H1 (cell line): ENCODE results near the gene PTDSS2. TPM values are rescaled to one million over a fixed set of nuclear protein-coding genes. Genes with fewer than 3 reads are reported as not detected.

Source experiments
- CTCF ChIA-PET: fragments of 300-600 bp; sonication (Branson Sonifier 250); formaldehyde crosslinking; loops from one replicate; lab custom pipeline; 2021; ENCODE audit not compliant: partially characterized antibody; lab: Charles Lee
- POLR2A ChIA-PET: fragments of 300-600 bp; sonication (Branson Sonifier 250); formaldehyde crosslinking; loops from one replicate; lab custom pipeline; 2021; ENCODE audit warnings: inconsistent platforms; ENCODE audit not compliant: partially characterized antibody; lab: Charles Lee
- DNase-seq, 2 experiments: peaks; one replicate each; pipeline versions ENCODE4 v3.0.0 to v3.0.0-alpha.2; 2010 to 2022; ENCODE audit warnings: low spot score in 2 of 2, low read depth in 1 of 2, mixed read lengths in 1 of 2
- FAIRE-seq: peaks from 2 replicates; lab custom pipeline; 2011; peaks lifted over from hg19 to GRCh38; lab: Jason Lieb, UNC
- H2AFZ ChIP-seq: 2 replicates; pipeline ENCODE4 v1.8.1; 2012; ENCODE audit warnings: low read length, inconsistent platforms
- H2AK5ac ChIP-seq: 2 replicates; pipeline ENCODE4 v1.6.1; 2013; ENCODE audit warnings: low read depth, low read length
- H2BK120ac ChIP-seq: replicated peaks from 2 replicates; pipeline ENCODE3; 2013; ENCODE audit warnings: low read depth, low read length, inconsistent platforms
- H2BK12ac ChIP-seq: 2 replicates; pipeline ENCODE4 v1.6.1; 2013; ENCODE audit warnings: low read depth, low read length
- H2BK15ac ChIP-seq: 2 replicates; pipeline ENCODE4 v1.6.1; 2013; ENCODE audit warnings: low read length
- H2BK20ac ChIP-seq: 2 replicates; pipeline ENCODE4 v1.6.1; 2013; ENCODE audit warnings: low read length
- H2BK5ac ChIP-seq: 2 replicates; pipeline ENCODE4 v1.6.1; 2013; ENCODE audit warnings: low read depth, low read length
- H3K14ac ChIP-seq: 2 replicates; pipeline ENCODE4 v1.6.1; 2013; ENCODE audit warnings: inconsistent platforms; ENCODE audit not compliant: insufficient read length
- H3K18ac ChIP-seq: 2 replicates; pipeline ENCODE4 v1.6.1; 2013; ENCODE audit warnings: low read length; ENCODE audit errors: extremely low read depth
- H3K23ac ChIP-seq: 2 replicates; pipeline ENCODE4 v1.6.1; 2013; ENCODE audit warnings: inconsistent platforms; ENCODE audit not compliant: insufficient read length
- H3K23me2 ChIP-seq: 2 replicates; pipeline ENCODE4 v1.6.1; 2013; ENCODE audit warnings: low read depth, low read length
- H3K27ac ChIP-seq: 2 replicates; pipeline ENCODE4 v1.6.1; 2011; ENCODE audit warnings: low read depth, low read length, inconsistent platforms
- H3K27me3 ChIP-seq, 4 experiments: replicated peaks in 1 of 4; 1 replicate in 1 of 4; 2 replicates in 3 of 4; pipeline versions ENCODE4 v1.6.1 to v1.8.1; 2011 to 2013; ENCODE audit warnings: low read length in 3 of 4, mild to moderate bottlenecking in 3 of 4, inconsistent platforms in 2 of 4, mixed read lengths in 2 of 4, moderate library complexity in 1 of 4; ENCODE audit not compliant: control insufficient read depth in 3 of 4, insufficient read depth in 3 of 4; ENCODE audit errors: extremely low read depth in 1 of 4
- H3K36me3 ChIP-seq, 4 experiments: 2 replicates each; pipeline versions ENCODE4 v1.6.1 to v1.8.1; 2011 to 2013; ENCODE audit warnings: mild to moderate bottlenecking in 4 of 4, low read length in 3 of 4, moderate library complexity in 2 of 4, control low read depth in 1 of 4, inconsistent platforms in 1 of 4; ENCODE audit not compliant: insufficient read depth in 4 of 4, control insufficient read depth in 2 of 4
- H3K4ac ChIP-seq: replicated peaks from 2 replicates; pipeline ENCODE3; 2013; ENCODE audit warnings: low read length, low read depth, mixed read lengths, inconsistent platforms; ENCODE audit not compliant: insufficient read length
- H3K4me1 ChIP-seq, 4 experiments: replicated peaks in 1 of 4; 1 replicate in 1 of 4; 2 replicates in 3 of 4; pipeline versions ENCODE4 v1.6.1 to v1.8.1; 2011 to 2013; ENCODE audit warnings: low read length in 3 of 4, inconsistent platforms in 2 of 4, mixed read lengths in 1 of 4; ENCODE audit not compliant: insufficient read depth in 4 of 4, control insufficient read depth in 3 of 4
- H3K4me2 ChIP-seq, 2 experiments: 2 replicates each; pipeline versions ENCODE4 v1.6.1 to v1.8.1; 2011 to 2013; ENCODE audit warnings: low read depth in 2 of 2, low read length in 2 of 2, control low read depth in 1 of 2, inconsistent platforms in 1 of 2, mild to moderate bottlenecking in 1 of 2; ENCODE audit not compliant: insufficient read depth in 1 of 2
- H3K4me3 ChIP-seq, 4 experiments: fragments of 200-600, 300-600 bp in 1 of 4; sonication (generic), shearing (Covaris generic), sonication (Bioruptor Twin) in 1 of 4; 2 replicates each; pipeline versions ENCODE4 v1.5.1 to v1.8.1; 2011 to 2016; ENCODE audit warnings: low read length in 4 of 4, low read depth in 3 of 4, control low read depth in 2 of 4, inconsistent platforms in 2 of 4, mild to moderate bottlenecking in 2 of 4, mixed read lengths in 1 of 4, moderate library complexity in 1 of 4; ENCODE audit not compliant: insufficient read depth in 2 of 4; ENCODE audit errors: extremely low read depth in 1 of 4
- H3K56ac ChIP-seq: replicated peaks from 2 replicates; pipeline ENCODE3; 2013; ENCODE audit warnings: low read depth, mild to moderate bottlenecking, mixed read lengths, low read length, inconsistent platforms; ENCODE audit not compliant: insufficient read length
- H3K79me1 ChIP-seq: 2 replicates; pipeline ENCODE4 v1.6.1; 2013; ENCODE audit warnings: low read depth, low read length, control low read depth
- H3K79me2 ChIP-seq, 2 experiments: 2 replicates each; pipeline versions ENCODE4 v1.6.1 to v1.8.1; 2012 to 2013; ENCODE audit warnings: low read length in 2 of 2, mild to moderate bottlenecking in 2 of 2, inconsistent platforms in 1 of 2; ENCODE audit not compliant: insufficient read depth in 2 of 2, control insufficient read depth in 1 of 2
- H3K9ac ChIP-seq, 4 experiments: replicated peaks in 1 of 4; 1 replicate in 1 of 4; 2 replicates in 3 of 4; pipeline versions ENCODE4 v1.6.1 to v1.8.1; 2011 to 2013; ENCODE audit warnings: low read depth in 3 of 4, low read length in 3 of 4, control low read depth in 2 of 4, mild to moderate bottlenecking in 2 of 4, moderate library complexity in 2 of 4, inconsistent platforms in 1 of 4; ENCODE audit errors: extremely low read depth in 1 of 4
- H3K9me3 ChIP-seq, 2 experiments: 2 replicates each; pipeline versions ENCODE4 v1.6.1 to v1.8.1; 2012 to 2013; ENCODE audit warnings: mild to moderate bottlenecking in 2 of 2, moderate library complexity in 2 of 2, control low read depth in 1 of 2, inconsistent platforms in 1 of 2, low read depth in 1 of 2, low read length in 1 of 2, mixed read lengths in 1 of 2; ENCODE audit not compliant: insufficient read depth in 2 of 2
- H4K20me1 ChIP-seq, 2 experiments: replicated peaks in 1 of 2; 2 replicates each; pipeline versions ENCODE3 to v1.8.1; 2011 to 2013; ENCODE audit warnings: inconsistent platforms in 2 of 2, low read length in 2 of 2, mild to moderate bottlenecking in 1 of 2; ENCODE audit not compliant: insufficient read depth in 2 of 2, control insufficient read depth in 1 of 2
- H4K5ac ChIP-seq: 2 replicates; pipeline ENCODE4 v1.6.1; 2013; ENCODE audit warnings: low read length, low read depth, mixed read lengths, inconsistent platforms; ENCODE audit not compliant: insufficient read length
- H4K8ac ChIP-seq: 2 replicates; pipeline ENCODE4 v1.8.0; 2013; ENCODE audit warnings: mild to moderate bottlenecking, moderate library complexity, low read length, inconsistent platforms; ENCODE audit not compliant: insufficient read depth; ENCODE audit errors: extremely low read depth
- H4K91ac ChIP-seq: replicated peaks from 2 replicates; pipeline ENCODE3; 2013; ENCODE audit warnings: low read length, mixed read lengths, inconsistent platforms; ENCODE audit not compliant: insufficient read length
- BACH1 ChIP-seq: IDR thresholded peaks from 2 replicates; pipeline ENCODE4 v1.6.1; 2012; ENCODE audit warnings: low read length, improper control_type of control experiment
- E2F6 ChIP-seq: IDR thresholded peaks from 2 replicates; pipeline ENCODE4 v1.6.1; 2012; ENCODE audit warnings: inconsistent platforms
- FOSL1 ChIP-seq: IDR thresholded peaks from 2 replicates; pipeline ENCODE4 v1.6.1; 2011; ENCODE audit warnings: mild to moderate bottlenecking, low read depth, low read length, moderate library complexity; ENCODE audit not compliant: insufficient read depth
- GTF2F1 ChIP-seq: IDR thresholded peaks from 2 replicates; pipeline ENCODE4 v1.6.1; 2012; ENCODE audit warnings: low read depth, low read length, improper control_type of control experiment, borderline replicate concordance
- JUN ChIP-seq: IDR thresholded peaks from 2 replicates; pipeline ENCODE4 v1.6.1; 2011; ENCODE audit warnings: low read depth, mild to moderate bottlenecking, improper control_type of control experiment, low read length
- NRF1 ChIP-seq: IDR thresholded peaks from 2 replicates; pipeline ENCODE4 v1.6.1; 2011; ENCODE audit warnings: mild to moderate bottlenecking, low read depth, low read length, improper control_type of control experiment
- POU5F1 ChIP-seq: IDR thresholded peaks from 2 replicates; pipeline ENCODE4 v1.6.1; 2011; ENCODE audit warnings: low read depth, mild to moderate bottlenecking, low read length, moderate library complexity
- RAD21 ChIP-seq, 2 experiments: IDR thresholded peaks in 1 of 2; conservative IDR thresholded peaks in 1 of 2; 2 replicates each; pipeline ENCODE4 v1.6.1; 2011; ENCODE audit warnings: low read depth in 2 of 2, low read length in 2 of 2, improper control_type of control experiment in 1 of 2, inconsistent platforms in 1 of 2, mild to moderate bottlenecking in 1 of 2, moderate library complexity in 1 of 2
- RNF2 ChIP-seq: fragments of 200-900, 300-1000 bp; sonication (generic); IDR thresholded peaks from 2 replicates; pipeline ENCODE4 v1.7.1; 2016; ENCODE audit warnings: borderline replicate concordance, low read depth, mild to moderate bottlenecking, antibody characterized with exemption, low read length; ENCODE audit not compliant: poor library complexity, severe bottlenecking; ENCODE audit errors: missing control alignments
- SIN3A ChIP-seq, 2 experiments: IDR thresholded peaks in 1 of 2; conservative IDR thresholded peaks in 1 of 2; 2 replicates each; pipeline ENCODE4 v1.6.1; 2011 to 2012; ENCODE audit warnings: low read length in 2 of 2, improper control_type of control experiment in 1 of 2, low read depth in 1 of 2, mild to moderate bottlenecking in 1 of 2
- WGBS, 2 experiments: shearing (Covaris generic) in 1 of 2; methylation state at CpG; one replicate each; pipeline versions ENCODE4 v1.1.6 to v1.1.7; 2013 to 2015; ENCODE audit warnings: low lambda C conversion rate in 2 of 2, mixed read lengths in 2 of 2, inconsistent platforms in 1 of 2, low coverage in 1 of 2, missing lambda C conversion rate in 1 of 2; ENCODE audit not compliant: insufficient replicate concordance in 2 of 2, insufficient coverage in 1 of 2, insufficient read length in 1 of 2; ENCODE audit errors: extremely low coverage in 1 of 2, missing lambda C conversion rate in 1 of 2; 5-methylcytosine and 5-hydroxymethylcytosine counted together
- polyA plus RNA-seq, 7 experiments: library from polyadenylated mRNA; depleted of rRNA in 3 of 7; stranded (reverse) in 5 of 7; unstranded in 2 of 7; fragments of >200 nt in 5 of 7; fragments of 200-250 nt in 2 of 7; gene quantifications; 1 replicate in 5 of 7; 2 replicates in 1 of 7; 4 replicates in 1 of 7; pipeline versions ENCODE4 v1.2.1 to v1.2.3, GENCODE V29; 2011 to 2013; ENCODE audit warnings: missing spikeins in 2 of 7, mixed read lengths in 2 of 7
- total RNA-seq: library from RNA; stranded (reverse); fragmentation: NEBNext Ultra II Directional; extraction: Animal tissue kit (Norgen Biotek cat#: 25700); gene quantifications from 2 replicates; pipeline ENCODE4 v1.2.1, GENCODE V29; 2021

PTDSS2 gene
- total and polyA plus RNA-seq, 2 of the 8 experiments (the other 6 are each of a cell fraction or from before 2014, with no cell fraction given): 48.7 to 68.2 TPM

GRCh38 chr11:459511-460220 is 9.6 kb downstream of the PTDSS2 start:
- CTCF ChIA-PET: no interaction called here
- H3K9ac ChIP-seq: no peak overlapping the region
- TF ChIP-seq GTF2F1: no peak
- TF ChIP-seq RNF2: no peak
- TF ChIP-seq POU5F1: no peak
- no peak for TF ChIP-seq BACH1
- no peak for TF ChIP-seq SIN3A (conservative IDR thresholded peaks at IDR 0.05 in 1 of 2, IDR thresholded peaks at IDR 0.05 in 1 of 2; ENCODE audit: low read depth in 1 of 2, low read length in 2 of 2)
- TF ChIP-seq NRF1: no peak
- no peak for TF ChIP-seq FOSL1
- no peak for TF ChIP-seq JUN
- TF ChIP-seq E2F6: no peak
- TF ChIP-seq RAD21 (IDR thresholded peaks at IDR 0.05 in 1 of 2, conservative IDR thresholded peaks at IDR 0.05 in 1 of 2; ENCODE audit: low read depth in 2 of 2, low read length in 2 of 2): no peak

More at GRCh38 chr11:459511-460220, 9.6 kb downstream of the PTDSS2 start:
- Histone ChIP-seq H3K18ac (no peak overlapping the region), H2BK15ac (no peak overlapping the region), H4K5ac (no peak overlapping the region), H2BK20ac (no peak overlapping the region), H3K23ac (no peak overlapping the region), H2AK5ac (no peak overlapping the region), H4K20me1 (peaks cover 5 to 16% of the 10 kb centered on the region in 2 experiments), H3K79me2 (peaks cover 10 to 49% of the 10 kb centered on the region in 2 experiments), H3K79me1 (peaks cover 34% of the 10 kb centered on the region), H3K14ac (no peak overlapping the region), H2BK5ac (peak overlapping the region; percentile 35; the same call in 1 of the 2 replicates), H3K4ac (no peak overlapping the region), H3K27me3 (no peaks in the 10 kb centered on the region), H4K8ac (peak overlapping the region; percentile 35; the same call in 1 of the 2 replicates), H2AFZ (no peak overlapping the region), H3K4me2 (no peak overlapping the region), H3K27ac (no peak overlapping the region), H3K4me3 (no peak overlapping the region; a peak in 1 of 8 replicates), H3K9me3 (no peaks in the 10 kb centered on the region), H4K91ac (no peak overlapping the region), H2BK120ac (no peak overlapping the region), H3K23me2 (no peaks in the 10 kb centered on the region), H3K36me3 (peaks cover 5 to 13% (median 8%) of the 10 kb centered on the region in 4 experiments; a peak in 5 of 8 replicates), H2BK12ac (0 out of 2 replicates have a peak overlapping the region, but pooled peaks have one; percentile 2), H3K56ac (no peak overlapping the region), H3K4me1 (peaks cover 0 to 24% (median 3%) of the 10 kb centered on the region in 4 experiments; a peak in 4 of 7 replicates)
- DNase-seq (no peak), FAIRE-seq (no peak)
- POLR2A ChIA-PET: interaction anchor here (1.7 to 2.5 kb wide), 2 partner anchors 10 to 11 kb away, joined by 4 to 11 read pairs; partner anchors contain the start of gene PTDSS2
- whole genome bisulfite sequencing, 2 experiments: 96% methylated on average over 23 of the region's 24 CpGs; no CpG with 5 or more reads in 1 of the 2 experiments
